B cell (primary cell): ENCODE data around the gene PHLDA3. TPM values are rescaled to one million over a fixed set of nuclear protein-coding genes. Genes with fewer than 3 reads are reported as not detected.

Source experiments
- ATAC-seq: fragments of 200-7000 bp; cut with Tn5 transposase; one replicate; pipeline ENCODE4 v1.10.0; 2021; ENCODE audit warnings: low read depth, mild to moderate bottlenecking, moderate number of reproducible peaks, moderate library complexity
- CTCF ChIA-PET: fragments of 350-600 bp; sonication (Branson Sonifier 250); formaldehyde crosslinking; loops from one replicate; lab custom pipeline; 2021; ENCODE audit warnings: antibody characterized with exemption, inconsistent platforms; lab: Charles Lee
- POLR2A ChIA-PET: fragments of 350-600 bp; sonication (Branson Sonifier 250); formaldehyde crosslinking; loops from one replicate; lab custom pipeline; 2021; ENCODE audit warnings: antibody characterized with exemption; lab: Charles Lee
- DNase-seq: peaks from one replicate; pipeline ENCODE4 v3.0.0; 2013
- H2AFZ ChIP-seq: 2 replicates; pipeline ENCODE4 v1.6.1; 2012; ENCODE audit warnings: mild to moderate bottlenecking, low read depth, low read length; ENCODE audit not compliant: insufficient read depth, poor library complexity, severe bottlenecking
- H3K27ac ChIP-seq, 2 donors: 1 replicate in 1 of 2; 2 replicates in 1 of 2; pipeline ENCODE4 v1.5.1; 2012 to 2013; ENCODE audit warnings: low read length in 2 of 2, mild to moderate bottlenecking in 2 of 2, moderate library complexity in 1 of 2
- H3K27me3 ChIP-seq, 4 experiments: fragments of 200-600 bp in 1 of 4; sonication (generic) in 1 of 4; replicated peaks in 1 of 4; 1 replicate in 2 of 4; 2 replicates in 2 of 4; pipeline versions ENCODE4 v1.6.1 to v1.7.0; 2013 to 2016; ENCODE audit warnings: low read length in 3 of 4, mild to moderate bottlenecking in 2 of 4, mixed read lengths in 1 of 4, moderate library complexity in 1 of 4; ENCODE audit not compliant: insufficient read depth in 4 of 4, control insufficient read depth in 3 of 4; ENCODE audit errors: control extremely low read depth in 1 of 4
- H3K36me3 ChIP-seq, 2 experiments: replicated peaks in 1 of 2; 1 replicate in 1 of 2; 2 replicates in 1 of 2; pipeline versions ENCODE4 v1.6.1 to v1.7.1; 2013; ENCODE audit warnings: low read length in 1 of 2; ENCODE audit not compliant: insufficient read depth in 2 of 2, control insufficient read depth in 1 of 2; ENCODE audit errors: control extremely low read depth in 1 of 2, extremely low read depth in 1 of 2
- H3K4me1 ChIP-seq, 2 donors: fragments of 200-600 bp in 1 of 2; sonication (generic) in 1 of 2; 1 replicate in 1 of 2; 2 replicates in 1 of 2; pipeline versions ENCODE4 v1.5.1 to v1.6.1; 2013 to 2017; ENCODE audit warnings: low read length in 2 of 2; ENCODE audit not compliant: control insufficient read depth in 2 of 2, insufficient read depth in 2 of 2
- H3K4me2 ChIP-seq: replicated peaks from 2 replicates; pipeline ENCODE3; 2012; ENCODE audit warnings: mild to moderate bottlenecking, low read depth, low read length; ENCODE audit not compliant: poor library complexity, severe bottlenecking
- H3K4me3 ChIP-seq, 5 experiments: fragments of 200-600 bp in 1 of 5; sonication (generic) in 1 of 5; 1 replicate in 3 of 5; 2 replicates in 2 of 5; pipeline versions ENCODE4 v1.5.1 to v1.7.0; 2011 to 2016; ENCODE audit warnings: low read length in 4 of 5, mild to moderate bottlenecking in 4 of 5, low read depth in 2 of 5, control low read depth in 1 of 5, moderate library complexity in 1 of 5; ENCODE audit not compliant: insufficient read depth in 1 of 5; ENCODE audit errors: control extremely low read depth in 1 of 5, extremely low read depth in 1 of 5
- H3K79me2 ChIP-seq: fragments of 200-600 bp; sonication (generic); one replicate; pipeline ENCODE4 v1.6.0; 2016; ENCODE audit warnings: low read length; ENCODE audit not compliant: control insufficient read depth, insufficient read depth
- H3K9ac ChIP-seq: fragments of 200-600 bp; sonication (generic); 2 replicates; pipeline ENCODE4 v1.6.1; 2017; ENCODE audit warnings: mild to moderate bottlenecking, low read length, moderate library complexity
- H3K9me3 ChIP-seq, 3 donors: one replicate each; pipeline versions ENCODE4 v1.6.1 to v1.7.1; 2013; ENCODE audit warnings: low read length in 2 of 3; ENCODE audit not compliant: control insufficient read depth in 2 of 3, insufficient read depth in 1 of 3; ENCODE audit errors: control extremely low read depth in 1 of 3
- H4K20me1 ChIP-seq: 2 replicates; pipeline ENCODE4 v1.6.0; 2012; ENCODE audit warnings: mild to moderate bottlenecking, low read length; ENCODE audit not compliant: insufficient read depth, control insufficient read depth, poor library complexity, severe bottlenecking
- H3K27ac Mint-ChIP-seq: one replicate; pipeline ENCODE4 v1.8.0; 2021; ENCODE audit warnings: mixed read lengths
- H3K27me3 Mint-ChIP-seq: one replicate; pipeline ENCODE4 v1.8.0; 2021; ENCODE audit warnings: mixed read lengths
- H3K4me1 Mint-ChIP-seq: one replicate; pipeline ENCODE4 v1.8.0; 2021; ENCODE audit warnings: mixed read lengths
- H3K4me3 Mint-ChIP-seq: one replicate; pipeline ENCODE4 v1.8.0; 2021; ENCODE audit warnings: mixed read lengths
- H3K9me3 Mint-ChIP-seq: one replicate; pipeline ENCODE4 v1.8.0; 2022; ENCODE audit warnings: mixed read lengths; ENCODE audit not compliant: insufficient read depth
- EZH2 ChIP-seq: IDR thresholded peaks from 2 replicates; pipeline ENCODE4 v1.6.1; 2012; ENCODE audit warnings: borderline replicate concordance, low read depth, mild to moderate bottlenecking, moderate library complexity, low read length; ENCODE audit not compliant: insufficient read depth, poor library complexity, severe bottlenecking
- WGBS: methylation state at CpG from one replicate; pipeline ENCODE4 v1.1.5; 2013; ENCODE audit warnings: missing lambda C conversion rate; ENCODE audit not compliant: insufficient coverage; 5-methylcytosine and 5-hydroxymethylcytosine counted together
- intact Hi-C: fragments of 100-400 bp; cut with micrococcal nuclease; formaldehyde crosslinking; loops from one replicate; pipeline ENCODE4 v1.10.0; 2022
- polyA plus RNA-seq: library from polyadenylated mRNA; depleted of rRNA; stranded (reverse); fragments of >200 nt; gene quantifications from 2 replicates; pipeline ENCODE4 v1.2.3, GENCODE V29; 2012
- total RNA-seq, 2 donors: library from RNA; stranded (reverse); fragments of 120-200 nt in 1 of 2; gene quantifications; 1 replicate in 1 of 2; 2 replicates in 1 of 2; pipeline versions ENCODE4 v1.2.3 to v1.2.4, GENCODE V29; 2013 to 2022
- TF ChIP-seq, protein P1 (sequence below): fragments of 200-600 bp; IDR thresholded peaks from one replicate; pipeline ENCODE4 v1.8.0; 2022; ENCODE audit warnings: antibody characterized with exemption, mild to moderate bottlenecking

Gene PHLDA3
- total and polyA plus RNA-seq, 2 donors (not counting 1 experiment from before 2014, with no cell fraction given) = 0.20 to 0.30 TPM

DNA sequence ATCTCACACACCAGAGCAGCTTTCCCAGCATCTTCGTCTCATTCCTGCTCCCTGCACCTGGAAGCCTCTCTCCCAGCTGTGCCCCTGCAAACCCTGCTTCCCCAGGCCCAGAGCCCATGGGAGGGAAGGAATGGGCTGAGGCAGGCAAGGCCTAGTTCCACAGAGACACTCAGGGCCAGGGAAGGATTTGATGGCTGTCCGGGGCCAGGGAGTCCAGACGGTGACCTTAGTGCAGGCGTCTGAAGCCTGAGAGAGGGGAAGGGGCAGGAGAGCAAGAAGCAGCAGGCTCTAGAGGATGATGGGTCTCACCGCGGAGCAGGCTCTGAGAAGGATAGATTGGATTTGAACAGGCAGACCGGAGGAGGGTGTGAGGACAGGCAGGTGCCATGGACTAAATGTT is 25.2 kb downstream of the PHLDA3 start:
- ATAC-seq = no peak
- Histone ChIP-seq H4K20me1 (no peaks in the 10 kb centered on the region), H3K36me3 (no peaks in the 10 kb centered on the region), H3K27me3 (peaks cover 0 to 5% (median 0%) of the 10 kb centered on the region in 4 experiments), H3K9ac (no peak overlapping the region), H3K79me2 (no peaks in the 10 kb centered on the region), H3K4me1 (peaks cover 7 to 9% of the 10 kb centered on the region in 2 donors), H3K27ac (no peak overlapping the region), H3K4me2 (no peak overlapping the region), H3K4me3 (no peak overlapping the region), H3K9me3 (peaks cover 0 to 5% (median 4%) of the 10 kb centered on the region in 3 donors), H2AFZ (no peak overlapping the region)
- peaks cover 28% of the 10 kb centered on the region for H3K27me3 Mint-ChIP-seq
- ChIA-PET POLR2A (no interaction called here), CTCF (interaction anchor here (1.3 kb wide), 1 partner anchor 69 kb away, joined by 4 read pairs; no protein-coding TSS in a partner anchor)
- H3K27ac Mint-ChIP-seq = no peak overlapping the region
- WGBS = 97% methylated on average over 7 of the region's 7 CpGs
- no peak overlapping the region for H3K4me3 Mint-ChIP-seq
- TF ChIP-seq, protein P1, sequence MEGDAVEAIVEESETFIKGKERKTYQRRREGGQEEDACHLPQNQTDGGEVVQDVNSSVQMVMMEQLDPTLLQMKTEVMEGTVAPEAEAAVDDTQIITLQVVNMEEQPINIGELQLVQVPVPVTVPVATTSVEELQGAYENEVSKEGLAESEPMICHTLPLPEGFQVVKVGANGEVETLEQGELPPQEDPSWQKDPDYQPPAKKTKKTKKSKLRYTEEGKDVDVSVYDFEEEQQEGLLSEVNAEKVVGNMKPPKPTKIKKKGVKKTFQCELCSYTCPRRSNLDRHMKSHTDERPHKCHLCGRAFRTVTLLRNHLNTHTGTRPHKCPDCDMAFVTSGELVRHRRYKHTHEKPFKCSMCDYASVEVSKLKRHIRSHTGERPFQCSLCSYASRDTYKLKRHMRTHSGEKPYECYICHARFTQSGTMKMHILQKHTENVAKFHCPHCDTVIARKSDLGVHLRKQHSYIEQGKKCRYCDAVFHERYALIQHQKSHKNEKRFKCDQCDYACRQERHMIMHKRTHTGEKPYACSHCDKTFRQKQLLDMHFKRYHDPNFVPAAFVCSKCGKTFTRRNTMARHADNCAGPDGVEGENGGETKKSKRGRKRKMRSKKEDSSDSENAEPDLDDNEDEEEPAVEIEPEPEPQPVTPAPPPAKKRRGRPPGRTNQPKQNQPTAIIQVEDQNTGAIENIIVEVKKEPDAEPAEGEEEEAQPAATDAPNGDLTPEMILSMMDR = no peak
- no peak for TF ChIP-seq EZH2
- intact Hi-C loops = loop anchor here (10.0 kb wide), 1 partner anchor 351 kb away; no protein-coding TSS in a partner anchor
- peaks cover 4% of the 10 kb centered on the region for H3K4me1 Mint-ChIP-seq
- H3K9me3 Mint-ChIP-seq = no peaks in the 10 kb centered on the region
- DNase-seq = no peak

DNA sequence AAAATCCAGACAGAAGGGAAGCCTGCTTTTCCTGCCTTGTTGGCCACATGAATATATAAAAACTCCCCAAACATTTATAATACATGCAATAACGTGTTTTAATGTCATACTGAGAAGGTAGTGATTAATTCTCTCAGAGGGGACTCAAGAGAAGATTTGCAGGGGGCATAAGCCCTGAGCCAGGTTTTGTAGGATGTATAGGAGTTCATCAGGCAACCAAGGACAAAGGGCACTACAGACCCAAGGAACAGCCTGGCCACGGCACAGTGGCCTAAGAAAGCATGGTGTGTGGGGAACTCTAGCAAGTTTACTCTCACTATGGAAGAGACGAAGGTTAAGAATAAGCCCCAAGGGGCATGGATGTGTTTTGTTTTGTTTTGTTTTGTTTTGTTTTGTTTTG is 32.0 kb downstream of the PHLDA3 start:
- no peaks in the 10 kb centered on the region for H4K20me1 ChIP-seq
- H3K79me2 ChIP-seq = no peaks in the 10 kb centered on the region
- H3K9ac ChIP-seq = no peak overlapping the region
- Mint-ChIP-seq H3K4me3 (no peak overlapping the region), H3K4me1 (peaks cover 7% of the 10 kb centered on the region), H3K27me3 (peaks cover 31% of the 10 kb centered on the region), H3K9me3 (no peaks in the 10 kb centered on the region), H3K27ac (no peak overlapping the region)
- no peak for TF ChIP-seq EZH2
- TF ChIP-seq, protein P1 = no peak
- no peak overlapping the region for H2AFZ ChIP-seq
- no peaks in the 10 kb centered on the region for H3K36me3 ChIP-seq
- no peak overlapping the region for H3K4me3 ChIP-seq
- DNase-seq (no peak), ATAC-seq (no peak)
- intact Hi-C loops = no loop called here
- H3K4me1 ChIP-seq = peaks cover 3 to 7% of the 10 kb centered on the region in 2 donors
- CTCF ChIA-PET = interaction anchor here (1.8 to 2.1 kb wide), 2 partner anchors 10 to 77 kb away, joined by 17 to 34 read pairs; no protein-coding TSS in a partner anchor
- POLR2A ChIA-PET = no interaction called here
- H3K4me2 ChIP-seq = no peak overlapping the region
- peaks cover 0 to 4% (median 0%) of the 10 kb centered on the region in 3 donors for H3K9me3 ChIP-seq
- 92% methylated on average over 2 of the region's 3 CpGs for WGBS
- no peak overlapping the region for H3K27ac ChIP-seq
- peaks cover 0 to 13% (median 5%) of the 10 kb centered on the region in 4 experiments for H3K27me3 ChIP-seq
